Immature natural killer cell (primary cell): ENCODE results near the gene PSMA7. TPM values are rescaled to one million over a fixed set of nuclear protein-coding genes. Genes with fewer than 3 reads are reported as not detected.
A peak's percentile ranks its signal among the peaks of the same experiment; 100 is the strongest.

Experiments used
- DNase-seq, 3 donors: peaks; one replicate each; pipeline ENCODE4 v3.0.0; 2022; ENCODE audit warnings: mixed read lengths in 1 of 3
- H3K27ac Mint-ChIP-seq, 6 donors: one replicate each; pipeline ENCODE4 v1.8.0; 2020; ENCODE audit warnings: mixed read lengths in 6 of 6, mild to moderate bottlenecking in 5 of 6, inconsistent platforms in 4 of 6, moderate library complexity in 3 of 6
- H3K27me3 Mint-ChIP-seq, 3 donors: one replicate each; pipeline ENCODE4 v1.8.0; 2020 to 2021; ENCODE audit warnings: low read depth in 3 of 3, mild to moderate bottlenecking in 3 of 3, mixed read lengths in 3 of 3, moderate library complexity in 3 of 3, inconsistent platforms in 1 of 3
- H3K36me3 Mint-ChIP-seq, 3 donors: one replicate each; pipeline ENCODE4 v1.8.0; 2020; ENCODE audit warnings: mixed read lengths in 3 of 3, inconsistent platforms in 2 of 3, mild to moderate bottlenecking in 2 of 3
- H3K4me1 Mint-ChIP-seq, 2 donors: one replicate each; pipeline ENCODE4 v1.8.0; 2020; ENCODE audit warnings: inconsistent platforms in 2 of 2, mild to moderate bottlenecking in 2 of 2, mixed read lengths in 2 of 2, moderate library complexity in 1 of 2
- H3K4me3 Mint-ChIP-seq, 5 donors: one replicate each; pipeline ENCODE4 v1.8.0; 2020; ENCODE audit warnings: mild to moderate bottlenecking in 5 of 5, mixed read lengths in 5 of 5, inconsistent platforms in 3 of 5, moderate library complexity in 3 of 5
- H3K9me3 Mint-ChIP-seq, 6 donors: one replicate each; pipeline ENCODE4 v1.8.0; 2020; ENCODE audit warnings: mild to moderate bottlenecking in 6 of 6, mixed read lengths in 6 of 6, inconsistent platforms in 4 of 6, moderate library complexity in 3 of 6
- polyA plus RNA-seq, 3 donors: library from polyadenylated mRNA; unstranded; fragments of 300-500 nt; fragmentation: Illumina TruSeq; gene quantifications; one replicate each; pipeline ENCODE4 v1.2.3, GENCODE V29; 2021

Gene PSMA7
- polyA plus RNA-seq, 3 donors from 2014 or later = 497 to 643 (median 622) TPM

DNA sequence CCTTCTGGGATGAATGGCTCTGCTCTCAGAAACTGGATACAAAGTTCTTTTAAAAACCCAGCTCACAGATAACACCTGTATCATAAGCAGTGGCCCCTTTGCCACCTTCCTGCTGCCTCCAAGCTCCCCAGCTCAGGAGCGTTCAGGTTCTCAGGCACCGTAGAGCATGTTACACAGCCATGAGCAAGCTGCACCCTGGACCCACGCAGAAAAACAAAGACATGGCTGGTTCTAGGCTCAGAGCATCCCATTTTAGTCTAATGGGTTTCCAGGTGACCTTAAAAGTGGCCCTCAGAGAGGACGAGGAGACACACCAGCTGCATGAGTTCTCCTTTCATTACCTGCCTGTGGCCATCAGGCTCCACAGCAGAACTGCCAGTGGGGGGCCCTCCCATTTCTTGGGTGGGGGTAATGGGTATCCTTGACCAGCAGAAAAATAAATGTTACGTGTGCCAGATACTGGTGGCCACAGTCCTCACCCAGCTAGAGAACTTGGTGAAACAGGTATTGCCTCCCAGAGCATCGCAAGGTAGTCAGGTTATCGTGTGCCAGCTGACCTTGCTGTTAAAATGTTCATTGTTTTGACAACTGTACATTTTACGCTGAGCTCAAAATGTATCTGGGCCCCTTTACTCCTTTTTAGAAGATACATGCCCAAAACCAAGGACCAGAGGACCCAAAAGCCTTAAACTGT is 7.5 kb downstream of the PSMA7 start:
- Mint-ChIP-seq H3K36me3 (peaks cover 17 to 44% (median 21%) of the 10 kb centered on the region in 3 donors), H3K27ac (peak overlapping the region; percentile 31 to 78 (median 74)), H3K9me3 (no peaks in the 10 kb centered on the region), H3K27me3 (peaks cover 4 to 7% (median 7%) of the 10 kb centered on the region in 3 donors), H3K4me1 (peaks cover 42 to 45% of the 10 kb centered on the region in 2 donors), H3K4me3 (no peak overlapping the region)
- no peak for DNase-seq

DNA sequence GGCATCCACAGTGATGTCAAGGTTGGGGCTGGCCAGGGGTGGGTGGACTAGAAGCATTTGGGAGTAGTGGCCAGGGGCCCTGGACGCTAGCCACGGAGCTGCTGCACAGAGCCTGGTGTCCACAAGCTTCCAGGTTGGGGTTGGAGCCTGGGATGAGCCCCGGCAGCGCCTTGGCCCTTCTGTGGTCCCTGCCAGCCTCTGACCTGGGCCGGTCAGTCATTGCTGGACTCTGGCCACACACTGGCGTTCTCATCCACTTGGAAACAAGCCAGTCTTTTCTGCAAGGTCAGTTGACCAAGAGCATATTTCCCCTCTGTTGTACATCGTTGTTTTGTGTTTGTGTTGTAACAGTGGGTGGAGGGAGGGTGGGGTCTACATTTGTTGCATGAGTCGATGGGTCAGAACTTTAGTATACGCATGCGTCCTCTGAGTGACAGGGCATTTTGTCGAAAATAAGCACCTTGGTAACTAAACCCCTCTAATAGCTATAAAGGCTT is 8.4 kb downstream of the PSMA7 start:
- Mint-ChIP-seq H3K4me3 (no peak overlapping the region), H3K36me3 (peaks cover 17 to 53% (median 21%) of the 10 kb centered on the region in 3 donors), H3K27me3 (peaks cover 4 to 7% (median 7%) of the 10 kb centered on the region in 3 donors), H3K9me3 (no peaks in the 10 kb centered on the region), H3K27ac (peak overlapping the region in 2 of 6 donors; percentile 12 to 20), H3K4me1 (peaks cover 35 to 40% of the 10 kb centered on the region in 2 donors)
- no peak for DNase-seq

DNA sequence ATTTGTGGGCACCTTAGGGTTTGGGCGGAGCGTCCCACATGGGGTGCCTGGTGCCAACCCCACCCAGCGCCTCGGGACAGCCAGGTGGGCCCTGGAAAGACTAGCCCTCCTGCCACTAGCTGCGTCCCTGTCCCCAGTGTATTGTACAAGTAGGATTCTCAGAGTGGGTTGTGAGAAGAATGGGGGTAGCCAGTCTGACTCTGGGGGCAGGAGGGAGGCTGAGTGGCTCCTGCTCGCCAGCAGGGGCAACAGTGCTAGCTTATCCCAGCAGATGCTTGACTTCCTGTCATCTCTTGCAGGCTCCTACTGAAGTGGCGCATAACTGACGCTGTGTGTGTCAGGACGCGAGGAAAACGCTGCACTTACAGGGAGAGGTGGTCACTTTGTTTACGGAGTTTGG is 9.3 kb downstream of the PSMA7 start:
- Mint-ChIP-seq H3K4me1 (peaks cover 34 to 40% of the 10 kb centered on the region in 2 donors), H3K27ac (peak overlapping the region in 5 of 6 donors; percentile 57 to 80 (median 75)), H3K9me3 (no peaks in the 10 kb centered on the region), H3K4me3 (no peak overlapping the region), H3K27me3 (peaks cover 4 to 7% (median 7%) of the 10 kb centered on the region in 3 donors), H3K36me3 (peaks cover 17 to 48% (median 21%) of the 10 kb centered on the region in 3 donors)
- DNase-seq = no peak

DNA sequence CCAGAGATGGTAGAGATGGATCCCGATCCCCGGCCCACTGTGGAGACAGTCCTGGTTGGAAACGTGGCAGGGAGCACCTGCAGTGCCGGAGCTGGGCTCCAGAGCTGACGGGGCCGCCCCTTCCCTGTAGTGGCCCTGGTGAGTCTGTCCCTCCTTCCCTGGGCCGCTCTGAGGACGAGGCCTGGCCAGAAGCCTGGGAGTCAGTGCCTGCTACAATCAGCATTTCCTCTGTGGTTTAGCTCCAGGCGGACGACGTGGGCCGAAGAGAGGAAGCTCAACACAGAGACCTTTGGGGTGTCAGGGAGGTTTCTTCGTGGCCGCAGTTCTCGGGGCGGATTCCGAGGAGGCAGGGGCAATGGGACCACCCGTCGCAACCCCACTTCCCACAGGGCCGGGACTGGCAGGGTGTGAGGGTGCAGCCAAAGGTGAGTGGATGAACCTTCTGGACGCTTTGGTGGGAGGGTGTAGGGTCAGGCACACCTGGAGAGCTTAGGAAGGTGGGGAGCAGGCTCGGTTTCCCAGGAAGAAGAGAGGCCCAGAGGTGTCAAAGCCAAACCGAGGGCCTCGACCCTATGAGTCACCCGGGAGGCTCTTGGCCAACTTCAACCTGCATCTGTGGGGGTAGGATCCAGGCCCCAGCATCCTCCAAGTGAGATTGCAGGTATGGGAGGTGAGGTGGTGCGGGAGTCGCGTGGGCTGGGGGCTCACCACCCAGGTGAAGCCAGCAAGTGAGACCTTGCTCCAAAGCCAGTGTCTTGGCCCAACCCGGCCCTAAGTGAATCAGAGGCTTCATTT is 9.9 kb downstream of the PSMA7 start:
- Mint-ChIP-seq H3K36me3 (peaks cover 20 to 50% (median 24%) of the 10 kb centered on the region in 3 donors), H3K9me3 (no peaks in the 10 kb centered on the region), H3K4me1 (peaks cover 37 to 39% of the 10 kb centered on the region in 2 donors), H3K27me3 (peaks cover 4 to 8% (median 5%) of the 10 kb centered on the region in 3 donors), H3K4me3 (peak overlapping the region in 1 of 5 donors; percentile 4), H3K27ac (peak overlapping the region in 5 of 6 donors; percentile 66 to 86 (median 82))
- no peak for DNase-seq

DNA sequence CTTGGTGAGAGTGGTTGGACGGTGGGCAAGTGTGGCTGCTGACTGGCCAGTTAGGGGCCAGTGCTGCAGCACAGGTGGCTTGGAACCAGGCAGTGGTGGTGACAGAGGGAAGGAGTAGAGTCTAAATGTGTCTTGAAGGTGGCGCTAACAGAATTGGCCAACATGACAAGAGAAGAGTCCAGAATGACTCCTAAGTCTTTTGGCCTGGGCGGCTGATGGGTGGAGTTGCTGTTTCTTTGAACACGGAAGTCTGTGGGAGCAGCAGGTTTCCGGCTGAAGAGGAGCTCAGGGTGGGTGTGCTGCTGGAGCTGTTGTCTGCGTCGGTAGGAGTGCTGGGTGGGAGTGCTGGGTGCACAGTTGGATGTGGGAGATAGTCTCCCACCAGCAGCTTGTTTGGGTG is 10.8 kb downstream of the PSMA7 start:
- Mint-ChIP-seq H3K27me3 (peaks cover 3 to 8% (median 5%) of the 10 kb centered on the region in 3 donors), H3K9me3 (no peaks in the 10 kb centered on the region), H3K36me3 (peaks cover 22 to 50% (median 25%) of the 10 kb centered on the region in 3 donors), H3K27ac (peak overlapping the region; percentile 72 to 89 (median 84)), H3K4me3 (peak overlapping the region; percentile 1 to 66 (median 64)), H3K4me1 (peaks cover 32 to 37% of the 10 kb centered on the region in 2 donors)
- no peak for DNase-seq

DNA sequence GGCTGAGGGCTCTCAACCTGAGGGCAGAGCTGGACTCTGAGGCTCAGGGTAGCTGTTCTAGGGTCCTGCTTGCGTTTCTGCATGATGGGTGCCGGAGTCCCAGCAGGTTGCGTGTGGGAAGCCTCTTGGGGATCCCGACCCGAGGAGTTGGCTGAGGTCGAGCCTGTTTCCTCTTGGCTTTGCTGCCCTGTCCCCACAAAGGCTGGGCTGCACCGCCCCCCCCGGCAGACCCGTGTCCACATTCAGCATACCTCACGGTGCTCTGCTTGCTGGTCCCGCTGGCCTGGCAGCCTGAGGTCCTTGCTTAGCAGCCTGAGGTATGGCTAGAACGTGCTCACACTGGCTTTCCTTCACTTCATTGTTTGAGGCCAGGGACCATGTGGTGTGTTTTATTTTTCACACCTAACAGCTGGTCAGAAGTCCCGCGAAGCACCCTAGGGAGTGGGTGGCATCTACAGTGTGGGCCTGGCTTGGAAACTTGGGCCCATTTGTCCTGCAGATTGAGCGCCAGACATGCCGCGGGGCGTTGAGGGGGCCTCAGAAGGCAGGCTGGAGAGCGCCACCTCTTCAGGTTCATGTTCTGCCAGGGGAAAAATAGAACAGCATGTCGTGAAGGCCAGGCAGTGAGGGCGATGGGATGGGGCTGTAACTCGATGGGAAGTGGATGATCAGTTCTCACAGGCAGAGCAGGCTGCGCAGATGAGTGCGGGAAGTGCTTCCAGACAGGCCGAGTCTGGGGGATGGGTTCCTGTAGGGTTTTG is 11.5 kb downstream of the PSMA7 start:
- DNase-seq = no peak
- Mint-ChIP-seq H3K27me3 (peaks cover 2 to 6% (median 5%) of the 10 kb centered on the region in 3 donors), H3K4me1 (peaks cover 29 to 31% of the 10 kb centered on the region in 2 donors), H3K27ac (peak overlapping the region; percentile 72 to 89 (median 84)), H3K9me3 (no peaks in the 10 kb centered on the region), H3K4me3 (peak overlapping the region in 4 of 5 donors; percentile 58 to 66 (median 64)), H3K36me3 (peaks cover 25 to 51% (median 26%) of the 10 kb centered on the region in 3 donors)

DNA sequence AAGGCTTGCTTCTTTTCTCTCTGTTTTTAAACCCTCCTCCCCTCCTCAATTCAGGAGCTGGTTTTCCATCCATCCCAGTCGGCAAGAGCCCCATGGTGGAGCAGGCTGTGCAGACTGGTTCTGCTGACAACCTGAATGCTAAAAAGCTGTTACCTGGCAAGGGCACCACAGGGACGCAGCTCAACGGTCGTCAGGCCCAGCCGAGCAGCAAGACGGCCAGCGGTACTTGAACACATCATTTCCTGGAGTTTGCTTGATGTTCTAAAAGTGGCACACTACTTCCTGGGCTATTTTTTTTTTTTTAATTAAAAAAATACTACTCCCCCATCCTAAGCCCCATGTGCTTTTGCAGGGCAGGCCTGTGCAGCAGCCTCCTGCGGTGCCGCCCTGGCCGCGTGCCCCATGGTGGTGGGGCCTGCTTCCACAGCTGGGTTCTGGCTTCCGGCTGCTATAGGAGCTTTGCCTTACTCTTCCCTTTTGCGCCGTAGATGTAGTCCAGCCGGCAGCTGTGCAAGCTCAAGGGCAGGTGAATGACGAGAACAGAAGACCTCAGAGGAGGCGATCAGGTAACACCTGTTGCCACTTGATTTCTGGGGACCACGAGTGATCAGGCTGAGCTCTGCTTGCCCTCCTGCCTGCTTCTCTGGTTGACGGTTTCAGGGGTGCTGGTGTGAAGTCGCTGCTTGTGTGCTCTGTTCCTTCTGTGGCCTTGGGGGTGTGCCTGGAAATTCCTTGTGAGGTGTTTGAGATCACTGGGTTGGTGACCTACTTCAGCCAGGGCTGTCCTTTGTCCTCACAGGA is 13.3 kb downstream of the PSMA7 start:
- peaks cover 24 to 54% (median 25%) of the 10 kb centered on the region in 3 donors for H3K36me3 Mint-ChIP-seq
- H3K4me1 Mint-ChIP-seq = peaks cover 23 to 30% of the 10 kb centered on the region in 2 donors

DNA sequence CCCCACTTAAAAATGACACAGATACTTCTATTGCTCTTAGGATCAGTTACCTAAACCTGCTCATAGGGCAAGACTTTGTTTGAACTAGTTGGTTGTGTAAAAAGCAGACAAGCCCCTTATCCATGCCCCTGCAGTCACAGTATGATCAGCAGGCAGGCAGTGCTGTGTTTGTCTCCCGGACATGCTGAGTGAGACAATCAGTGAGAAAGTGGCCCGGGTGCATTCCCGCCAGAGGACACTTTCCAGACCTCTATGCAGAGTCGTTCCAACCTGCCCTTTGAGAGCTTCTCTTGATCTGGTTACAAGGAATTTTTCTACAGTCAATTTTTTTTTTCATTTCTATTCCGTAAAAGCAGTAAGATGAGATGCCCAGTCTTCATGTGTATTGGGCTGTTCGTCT is 14.7 kb downstream of the PSMA7 start:
- H3K9me3 Mint-ChIP-seq = no peaks in the 10 kb centered on the region
- peaks cover 24 to 61% (median 26%) of the 10 kb centered on the region in 3 donors for H3K36me3 Mint-ChIP-seq
- H3K27ac Mint-ChIP-seq = no peak overlapping the region
- peaks cover 2 to 10% (median 7%) of the 10 kb centered on the region in 3 donors for H3K27me3 Mint-ChIP-seq
- DNase-seq = no peak
- no peak overlapping the region for H3K4me3 Mint-ChIP-seq
- peaks cover 35 to 38% of the 10 kb centered on the region in 2 donors for H3K4me1 Mint-ChIP-seq

More for the DNA sequence above, 13.3 kb downstream of the PSMA7 start:
- no peak for DNase-seq
- peak overlapping the region in 1 of 5 donors; percentile 36 for H3K4me3 Mint-ChIP-seq
- peak overlapping the region; percentile 17 to 66 (median 60) for H3K27ac Mint-ChIP-seq
- peaks cover 2 to 9% (median 4%) of the 10 kb centered on the region in 3 donors for H3K27me3 Mint-ChIP-seq
- H3K9me3 Mint-ChIP-seq = no peaks in the 10 kb centered on the region

DNA sequence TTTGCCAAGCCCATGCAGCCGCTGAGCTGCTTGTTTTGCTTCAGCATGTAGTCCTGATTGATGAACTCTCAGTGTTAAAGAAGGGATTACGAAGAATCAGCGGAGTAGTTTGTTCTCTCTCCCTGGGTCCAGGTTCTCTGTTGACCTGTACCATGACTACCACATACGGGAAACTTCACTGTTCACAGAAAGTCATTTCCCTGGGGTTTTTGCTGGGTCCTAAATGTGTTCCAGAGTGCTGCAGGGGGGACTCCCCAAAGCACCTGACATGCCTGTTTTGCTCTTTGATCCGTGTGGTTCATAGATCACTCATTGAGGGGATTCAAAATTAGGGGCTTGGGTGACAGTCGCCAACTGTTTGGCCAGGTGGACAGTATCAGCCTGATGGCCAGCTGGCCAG is 15.4 kb downstream of the PSMA7 start:
- Mint-ChIP-seq H3K4me3 (no peak overlapping the region), H3K36me3 (peaks cover 24 to 61% (median 26%) of the 10 kb centered on the region in 3 donors), H3K9me3 (no peaks in the 10 kb centered on the region), H3K4me1 (peaks cover 38 to 40% of the 10 kb centered on the region in 2 donors), H3K27me3 (peaks cover 2 to 12% (median 10%) of the 10 kb centered on the region in 3 donors), H3K27ac (peak overlapping the region in 1 of 6 donors; percentile 40)
- no peak for DNase-seq

DNA sequence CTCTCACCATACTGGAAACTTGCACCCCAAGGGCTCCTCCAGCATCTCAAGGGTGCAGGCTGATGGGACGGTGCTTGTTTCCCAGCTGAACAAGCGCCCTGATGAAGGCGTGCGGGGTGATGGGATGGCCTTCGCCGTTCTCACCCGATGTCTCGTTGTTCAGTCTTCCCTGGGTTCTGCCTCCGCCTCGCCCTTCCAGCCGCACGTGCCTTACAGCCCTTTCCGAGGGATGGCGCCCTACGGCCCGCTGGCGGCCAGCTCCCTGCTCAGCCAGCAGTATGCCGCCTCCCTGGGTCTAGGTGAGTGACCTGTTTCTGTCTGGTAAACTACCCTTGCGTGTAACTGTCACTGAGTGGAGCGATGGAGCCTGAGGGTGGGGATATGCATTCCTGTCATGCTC is 17.1 kb downstream of the PSMA7 start:
- H3K27ac Mint-ChIP-seq = no peak overlapping the region
- peaks cover 29 to 32% of the 10 kb centered on the region in 2 donors for H3K4me1 Mint-ChIP-seq
- no peak for DNase-seq
- H3K27me3 Mint-ChIP-seq = peaks cover 2 to 15% (median 12%) of the 10 kb centered on the region in 3 donors
- peaks cover 22 to 50% (median 26%) of the 10 kb centered on the region in 3 donors for H3K36me3 Mint-ChIP-seq
- no peak overlapping the region for H3K4me3 Mint-ChIP-seq
- no peaks in the 10 kb centered on the region for H3K9me3 Mint-ChIP-seq

DNA sequence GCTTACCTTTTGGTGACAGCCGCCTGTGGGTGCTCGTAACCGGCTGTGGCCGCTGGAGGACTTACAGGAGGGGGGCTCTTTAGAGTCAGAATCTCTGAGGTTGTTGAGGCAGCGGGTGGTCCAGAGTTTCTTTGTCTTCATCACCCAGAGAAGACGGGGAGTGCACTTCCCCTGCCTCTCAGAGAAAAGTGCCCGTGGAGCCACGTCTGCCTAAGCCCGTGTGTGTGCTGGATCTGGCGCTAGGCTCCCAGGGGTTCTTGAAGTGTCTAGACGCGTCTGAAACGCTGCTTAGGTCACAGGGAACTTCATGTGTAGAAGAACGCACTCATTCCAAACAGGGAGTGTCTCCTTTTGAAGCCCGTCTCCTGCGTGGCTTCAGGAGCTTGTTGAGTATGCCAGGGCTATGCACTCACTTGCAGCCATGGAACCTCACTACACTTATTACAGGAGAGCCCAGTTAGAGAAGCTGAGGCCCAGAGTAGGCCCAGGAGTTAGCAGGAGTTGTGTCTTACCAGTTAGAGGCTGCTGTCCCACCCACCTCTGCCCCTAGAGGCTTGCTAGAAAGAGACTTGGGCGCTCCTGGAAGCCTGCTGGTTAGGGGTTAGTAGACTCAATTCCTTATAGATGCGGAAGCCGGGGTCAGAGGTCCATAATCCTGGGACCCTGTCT is 19.6 kb downstream of the PSMA7 start:
- peaks cover 33 to 49% of the 10 kb centered on the region in 2 donors for H3K4me1 Mint-ChIP-seq
- H3K9me3 Mint-ChIP-seq = no peaks in the 10 kb centered on the region
- DNase-seq = no peak
- H3K27ac Mint-ChIP-seq = peak overlapping the region; percentile 43 to 88 (median 70)
- H3K4me3 Mint-ChIP-seq = peak overlapping the region; percentile 82 to 87 (median 83)
- H3K27me3 Mint-ChIP-seq = peaks cover 4 to 21% (median 14%) of the 10 kb centered on the region in 3 donors
- peaks cover 18 to 34% (median 23%) of the 10 kb centered on the region in 3 donors for H3K36me3 Mint-ChIP-seq
